RWPE1 (cell line): ENCODE results near the gene ARHGAP29.

Experiments used
- CTCF ChIA-PET: fragments of 350-600 bp; sonication (Branson Sonifier 250); formaldehyde crosslinking; extraction: SDS; loops from one replicate; lab custom pipeline; 2021; lab: Yijun Ruan, JAX
- POLR2A ChIA-PET: fragments of 400-600 bp; formaldehyde crosslinking; extraction: SDS; loops from one replicate; lab custom pipeline; 2020; ENCODE audit warnings: antibody characterized with exemption; ENCODE audit not compliant: low non-redundant PET; lab: Yijun Ruan, JAX
- DNase-seq: peaks from one replicate; pipeline ENCODE4 v3.0.0; 2012; ENCODE audit warnings: low spot score
- H3K27ac ChIP-seq: fragments of 450-650 bp; 2 replicates; pipeline ENCODE4 v1.5.1; 2017
- CTCF ChIP-seq: fragments of 450-650 bp; conservative IDR thresholded peaks from 2 replicates; pipeline ENCODE4 v1.5.1; 2017; ENCODE audit warnings: low read depth, mild to moderate bottlenecking

ARHGAP29 gene

GRCh38 chr1:94239796-94240195 lies 2.4 kb upstream of the ARHGAP29 start:
- CTCF ChIA-PET = no interaction called here
- POLR2A ChIA-PET = no interaction called here
- H3K27ac ChIP-seq = no peak overlapping the region
- no peak for TF ChIP-seq CTCF
- DNase-seq = no peak

GRCh38 chr1:94239051-94239450 lies 1.7 kb upstream of the ARHGAP29 start:
- DNase-seq = no peak
- no peak for TF ChIP-seq CTCF
- H3K27ac ChIP-seq = no peak overlapping the region
- ChIA-PET CTCF (interaction anchor here (0.6 kb wide), 1 partner anchor 142 kb away, joined by 5 read pairs; no protein-coding TSS in a partner anchor), POLR2A (no interaction called here)

GRCh38 chr1:94236630-94237290 lies 624 bp downstream of the ARHGAP29 start:
- H3K27ac ChIP-seq = peak overlapping the region; percentile 92
- peak; percentile 17; the same call in 1 of the 2 replicates for TF ChIP-seq CTCF
- ChIA-PET CTCF (interaction anchor here (0.7 to 4.3 kb wide), 3 partner anchors 11 to 197 kb away, joined by 3 to 20 read pairs (median 4); no protein-coding TSS in a partner anchor), POLR2A (interaction anchor here (0.8 to 0.9 kb wide), 2 partner anchors 9 to 11 kb away, joined by 3 to 4 read pairs; no protein-coding TSS in a partner anchor)
- no peak for DNase-seq

- H3K27ac ChIP-seq = no peak overlapping the region
- ChIA-PET POLR2A (no interaction called here), CTCF (interaction anchor here (0.6 to 4.3 kb wide), 3 partner anchors 9 to 127 kb away, joined by 3 to 20 read pairs (median 3); no protein-coding TSS in a partner anchor)
- DNase-seq = no peak
- no peak for TF ChIP-seq CTCF
Observed at GRCh38 chr1:94236013-94236491, 1.3 kb downstream of the ARHGAP29 start.

GRCh38 chr1:94235189-94236012 lies 2.0 kb downstream of the ARHGAP29 start:
- ChIA-PET POLR2A (no interaction called here), CTCF (interaction anchor here (0.6 to 4.3 kb wide), 3 partner anchors 10 to 126 kb away, joined by 3 to 20 read pairs (median 3); no protein-coding TSS in a partner anchor)
- TF ChIP-seq CTCF = no peak
- DNase-seq = no peak
- no peak overlapping the region for H3K27ac ChIP-seq

GRCh38 chr1:94234615-94235014 lies 2.8 kb downstream of the ARHGAP29 start:
- DNase-seq = no peak
- CTCF ChIA-PET = interaction anchor here (4.3 kb wide), 1 partner anchor 101 kb away, joined by 20 read pairs; no protein-coding TSS in a partner anchor
- POLR2A ChIA-PET = no interaction called here
- TF ChIP-seq CTCF = no peak
- no peak overlapping the region for H3K27ac ChIP-seq
